A549 treated with Hydrocortisone at 1 μM for 4 hours (cell line): Measurements from ENCODE around the gene QARS1. TPM values are rescaled to one million over a fixed set of nuclear protein-coding genes. Genes with fewer than 3 reads are reported as not detected.

Experiments
- total RNA-seq: library from RNA; stranded (reverse); fragments of 200-300 nt; extraction: Qiagen RNA extraction; gene quantifications from 5 replicates; pipeline ENCODE4 v1.2.3, GENCODE V29; 2022

Gene QARS1
- total RNA-seq = 121 to 163 TPM (median 145 TPM) in 5 replicates

GRCh38 chr3:49104427-49105291 is at the start of gene QARS1:
TSS of gene QARS1 (minus strand) at chr3:49104757. CDS start at chr3:49104733, 24 bp downstream.

DNA sequence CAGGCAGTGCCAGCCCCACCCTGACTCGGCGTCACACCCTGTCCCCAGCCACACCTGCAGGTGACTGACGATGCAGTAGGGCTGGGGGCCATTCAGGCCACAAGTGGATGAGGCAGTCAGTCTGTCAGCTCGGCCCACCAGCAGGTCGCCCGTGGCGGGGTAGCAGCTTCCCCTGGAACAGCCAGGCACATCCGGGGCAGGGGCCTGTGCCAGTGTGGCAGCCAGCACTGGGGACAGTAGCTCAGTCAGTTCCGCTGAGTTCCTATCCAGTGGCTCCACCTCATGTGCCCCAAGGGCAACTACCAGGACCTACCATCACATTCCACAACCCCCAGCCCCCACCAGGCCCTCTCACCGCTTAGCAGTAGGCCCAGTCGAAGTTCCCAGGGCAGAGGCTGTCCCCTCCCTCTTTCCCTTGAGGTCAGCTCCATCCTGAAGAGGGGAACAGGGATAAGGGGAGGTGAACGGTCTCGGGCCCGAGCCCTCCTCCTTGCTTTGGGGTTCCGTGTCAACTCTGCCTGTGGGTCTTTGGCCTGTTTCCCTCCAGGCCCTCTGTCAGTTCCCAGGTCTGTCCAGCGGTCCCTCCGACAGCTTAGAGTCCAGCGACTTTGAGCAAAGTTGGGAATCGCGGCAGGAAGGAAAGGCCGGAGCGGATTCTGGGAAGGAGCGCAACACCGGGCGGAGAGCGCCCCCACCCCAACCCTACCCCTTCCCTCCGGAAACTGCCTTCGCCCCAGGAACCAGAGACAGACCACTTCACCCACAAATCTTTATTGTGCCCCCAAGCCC is 28.1 kb upstream of the QARS1 start, which contains the start of gene LAMB2:
LAMB2 (minus strand) TSS at position 614 of the 789 bp plus-strand sequence; CDS start at position 431, 183 bp downstream.

GRCh38 chr3:49120438-49121131 is 16.0 kb upstream of the QARS1 start, which contains the start of gene USP19:
TSS of gene USP19 (minus strand) at chr3:49120823. CDS start at chr3:49119145, 1,678 bp downstream.

GRCh38 chr3:49093853-49094767 is 10.4 kb downstream of the QARS1 start, which contains the start of gene QRICH1:
TSS of gene QRICH1 (minus strand) at chr3:49094071. CDS start at chr3:49077017, 17,054 bp downstream.

Other genes with a start within 250 kb of the QARS1 start
- 10.3 to 12.0 TPM (median 11.3 TPM) in 5 replicates for gene SLC25A20, start 205.9 kb downstream of the QARS1 start, total RNA-seq
- 52.5 to 66.6 TPM (median 58.1 TPM) in 5 replicates for gene ARIH2, start 185.9 kb downstream of the QARS1 start, total RNA-seq
- 12.2 to 20.2 TPM (median 17.5 TPM) in 5 replicates for gene P4HTM, start 114.5 kb downstream of the QARS1 start, total RNA-seq
- gene WDR6, start 97.4 kb downstream of the QARS1 start, total RNA-seq = 65.0 to 73.0 TPM (median 69.3 TPM) in 5 replicates
- gene DALRD3, start 86.2 kb downstream of the QARS1 start, total RNA-seq = 20.3 to 25.8 TPM (median 24.4 TPM) in 5 replicates
- gene NDUFAF3, start 82.6 kb downstream of the QARS1 start, total RNA-seq = 49.6 to 89.0 TPM (median 87.8 TPM) in 5 replicates
- gene IMPDH2, start 75.4 kb downstream of the QARS1 start, total RNA-seq = 147 to 182 TPM (median 153 TPM) in 5 replicates
- 35.1 to 42.1 TPM (median 35.9 TPM) in 5 replicates for gene QRICH1, start 10.7 kb downstream of the QARS1 start, total RNA-seq
- gene USP19, start 16.1 kb upstream of the QARS1 start, total RNA-seq = 20.0 to 23.6 TPM (median 21.9 TPM) in 5 replicates
- 92.5 to 109 TPM (median 101 TPM) in 5 replicates for gene LAMB2, start 28.3 kb upstream of the QARS1 start, total RNA-seq
- gene CCDC71, start 61.6 kb upstream of the QARS1 start, total RNA-seq = 11.6 to 15.2 TPM (median 14.6 TPM) in 5 replicates
- 3.2 to 6.7 TPM (median 5.4 TPM) in 5 replicates for gene KLHDC8B, start 66.8 kb upstream of the QARS1 start, total RNA-seq
- gene C3orf62, start 172.5 kb upstream of the QARS1 start, total RNA-seq = 1.5 to 2.4 TPM (median 2.2 TPM) in 5 replicates
- gene USP4, start 235.3 kb upstream of the QARS1 start, total RNA-seq = 11.1 to 19.7 TPM (median 13.7 TPM) in 5 replicates